GM18517 (cell line): ENCODE data around the gene KIAA1328.
"Not testable (repeated sequence)": the region's sequence is repeated elsewhere in the genome, so short reads cannot be mapped to it uniquely, and the experiment has no call there.

Experiments
- ATAC-seq: cut with Tn5 transposase; IDR thresholded peaks from one replicate; pipeline ENCODE4 v1.9.1; 2021; ENCODE audit warnings: mild to moderate bottlenecking, moderate library complexity; ENCODE audit not compliant: unreplicated experiment

Gene KIAA1328

DNA sequence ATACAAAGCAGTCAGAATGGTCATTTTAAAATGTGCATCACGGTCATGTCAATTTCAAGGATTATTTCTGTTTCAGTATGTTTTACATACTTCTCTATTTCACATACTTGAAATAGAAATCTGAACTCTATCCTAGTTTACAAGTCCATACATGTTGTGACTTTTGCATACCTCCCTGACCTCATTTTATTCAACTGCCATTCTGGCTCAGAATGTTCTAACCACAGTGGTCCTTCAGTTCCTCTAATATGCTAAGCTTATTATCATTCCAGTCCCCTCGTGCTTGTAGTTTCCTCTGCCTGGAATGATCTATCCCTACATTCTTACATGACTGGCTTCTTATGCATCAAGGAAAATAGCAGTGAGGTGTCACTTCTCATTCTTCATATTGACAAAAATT, 295.6 kb downstream of the KIAA1328 start:
- ATAC-seq: no peak

DNA sequence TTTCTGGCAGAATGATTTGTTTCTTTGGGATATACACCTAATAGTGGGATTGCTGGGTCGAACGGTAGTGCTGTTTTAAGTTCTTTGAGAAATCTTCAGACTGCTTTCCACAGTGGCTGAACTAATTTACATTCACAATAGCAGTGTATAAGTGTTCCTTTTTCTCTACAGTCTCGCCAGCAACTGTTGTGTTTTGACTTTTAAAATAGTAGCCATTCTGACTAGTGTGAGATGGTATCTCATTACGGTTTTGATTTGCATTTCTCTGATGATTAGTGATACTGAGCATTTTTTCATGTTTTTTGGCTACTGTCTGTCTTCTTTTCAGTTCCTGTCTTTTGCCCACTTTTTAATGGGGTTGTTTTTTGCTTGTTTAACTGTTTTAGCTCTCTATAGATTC, 306.2 kb downstream of the KIAA1328 start:
- no peak for ATAC-seq

DNA sequence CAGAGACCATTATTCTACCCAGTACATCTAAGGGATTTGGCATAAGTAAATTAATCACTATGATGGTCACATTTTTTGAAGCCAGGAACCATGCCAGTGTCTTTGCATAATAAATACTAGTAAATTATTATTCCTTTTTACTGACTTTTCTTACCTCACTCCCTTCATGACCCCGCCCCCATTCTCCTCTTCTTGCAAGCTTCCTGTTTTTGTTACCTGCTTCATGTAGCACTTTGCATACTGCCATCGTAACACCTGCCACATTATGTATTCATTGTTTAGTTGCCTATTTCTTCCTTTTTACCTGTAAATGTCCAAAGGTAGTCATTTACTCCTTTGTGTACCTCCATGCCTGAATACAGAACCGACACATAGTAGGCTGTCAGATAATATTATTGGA, 309.5 kb downstream of the KIAA1328 start:
- no peak for ATAC-seq

DNA sequence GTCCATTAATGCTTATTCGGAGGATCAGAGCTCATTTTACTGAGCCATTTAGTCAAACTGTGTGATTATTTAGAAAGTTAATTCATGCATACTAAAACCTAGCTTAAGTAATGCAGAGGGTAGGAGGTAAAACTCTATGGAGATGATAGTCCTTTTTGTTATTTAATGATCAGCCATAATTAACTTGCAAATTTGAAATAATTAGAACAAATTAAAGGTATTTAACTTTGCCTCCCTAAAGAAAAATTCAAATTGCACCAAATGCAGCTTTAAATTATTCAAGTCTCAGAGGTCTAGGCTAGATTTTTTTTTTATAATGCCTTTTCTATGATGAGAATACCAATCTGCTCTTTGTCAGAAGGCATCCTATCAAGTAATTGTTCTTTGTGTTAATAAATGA, 310.9 kb downstream of the KIAA1328 start:
- ATAC-seq: no peak

GRCh38 chr18:37144921-37145320, 316.0 kb downstream of the KIAA1328 start:
- ATAC-seq: no peak

DNA sequence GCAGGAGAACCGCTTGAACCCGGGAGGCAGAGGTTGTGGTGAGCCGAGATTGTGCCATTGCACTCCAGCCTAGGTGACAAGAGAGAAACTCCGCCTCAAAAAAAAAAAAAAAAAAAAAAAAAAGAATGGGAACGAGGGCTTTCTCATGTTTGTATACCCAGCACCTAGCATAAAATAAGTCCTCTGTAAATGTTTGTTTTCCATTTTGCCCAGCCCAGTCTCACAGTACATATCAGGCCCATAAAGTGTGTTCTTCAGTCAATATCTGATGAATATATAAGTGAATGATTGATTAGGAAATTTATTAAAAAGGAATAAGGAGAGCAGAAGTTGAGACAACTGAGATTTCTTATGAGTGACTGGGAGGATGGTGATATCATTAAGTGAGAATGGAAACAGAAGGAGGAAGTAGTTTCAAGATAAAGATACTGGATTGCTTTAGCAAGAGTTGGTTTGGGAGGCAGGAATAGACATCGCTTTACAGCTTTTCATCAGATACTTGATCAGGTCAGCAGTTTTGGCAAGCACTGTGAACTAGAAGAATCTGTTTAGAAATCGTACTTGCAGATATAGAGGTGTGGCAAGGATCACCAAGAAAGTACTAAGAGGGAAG, 327.5 kb downstream of the KIAA1328 start:
- ATAC-seq: no peak

GRCh38 chr18:37160038-37160820, 331.3 kb downstream of the KIAA1328 start:
- ATAC-seq: no peak

- ATAC-seq: no peak
Observed at GRCh38 chr18:37161491-37161890, 332.6 kb downstream of the KIAA1328 start.

DNA sequence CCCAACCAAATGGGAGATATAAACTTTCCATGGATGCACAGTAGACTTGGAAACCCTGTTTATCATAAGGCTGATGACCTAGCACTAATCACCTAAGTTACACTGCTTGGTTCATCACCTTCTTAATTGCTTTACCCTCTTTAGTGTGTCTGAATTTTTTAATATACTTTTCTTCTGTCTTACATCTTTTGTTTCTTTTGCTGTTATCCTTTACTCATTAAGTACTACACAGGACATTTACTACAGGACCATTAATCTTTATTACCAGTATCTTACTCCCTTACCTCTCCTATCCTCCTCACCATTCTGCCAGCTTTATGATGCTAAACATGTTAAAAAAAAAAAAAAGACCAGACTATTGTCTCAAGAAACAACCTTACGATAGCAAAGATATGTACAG, 333.6 kb downstream of the KIAA1328 start:
- no peak for ATAC-seq

DNA sequence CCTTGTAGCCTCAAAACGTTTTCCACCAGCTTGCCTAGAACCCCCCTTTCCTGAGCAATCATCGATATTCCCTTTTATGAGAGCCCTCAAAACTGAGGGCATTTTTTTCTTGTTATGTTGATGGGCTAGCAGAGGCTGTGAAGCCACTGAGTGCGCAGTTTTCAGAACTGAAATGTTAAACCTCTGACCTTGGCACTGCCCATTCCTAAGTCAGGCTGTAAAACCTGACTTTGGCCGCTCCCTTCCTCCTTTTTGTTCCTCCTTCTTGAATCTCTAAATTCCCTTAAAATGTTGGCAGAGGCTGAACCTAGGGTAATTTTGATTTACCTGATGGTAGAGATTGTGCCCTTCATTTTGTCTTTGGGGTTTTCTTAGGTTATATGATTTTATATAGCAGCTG, 334.2 kb downstream of the KIAA1328 start:
- no peak for ATAC-seq

- no peak for ATAC-seq
Observed at GRCh38 chr18:37166491-37166890, 337.6 kb downstream of the KIAA1328 start.

DNA sequence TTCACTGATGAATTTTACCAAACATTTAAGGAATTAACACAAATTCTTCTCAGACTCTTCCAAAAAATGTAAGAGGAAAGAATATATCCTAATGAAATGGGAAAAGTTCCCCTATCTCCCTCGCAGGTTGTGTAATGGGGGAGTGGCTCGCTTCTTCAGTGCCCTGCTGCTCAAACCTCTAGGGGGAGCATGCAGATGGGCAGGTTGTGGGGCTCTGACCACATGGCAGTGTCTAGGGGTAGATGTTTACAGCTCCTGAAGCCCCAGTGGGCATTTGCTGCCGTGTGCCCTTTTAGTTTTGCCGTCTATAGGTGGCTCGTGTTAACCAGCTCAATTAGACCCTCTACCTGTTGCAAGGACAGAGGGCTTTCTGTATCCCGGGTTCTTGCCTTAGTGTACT, 338.0 kb downstream of the KIAA1328 start:
- not testable (repeated sequence) for ATAC-seq

GRCh38 chr18:37170984-37171383, 342.1 kb downstream of the KIAA1328 start:
- ATAC-seq: no peak

DNA sequence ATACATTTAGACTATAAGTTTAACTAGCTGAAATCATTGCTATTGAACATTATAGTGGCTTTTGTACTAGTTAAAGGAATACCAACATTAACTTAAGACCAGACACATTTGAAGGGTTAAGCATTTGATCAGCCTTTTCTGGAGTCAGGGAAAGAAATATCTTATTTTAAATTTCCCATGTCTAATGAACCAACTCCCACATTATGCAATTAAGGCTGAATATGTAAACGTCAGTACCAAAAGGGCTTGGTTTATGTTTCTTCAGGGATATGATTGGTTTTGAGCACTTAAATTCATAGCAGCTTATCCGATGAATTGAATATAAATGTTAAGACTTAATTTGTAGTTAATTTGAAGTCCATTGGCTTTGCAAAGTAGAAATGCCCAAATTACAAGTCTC, 344.5 kb downstream of the KIAA1328 start:
- no peak for ATAC-seq

DNA sequence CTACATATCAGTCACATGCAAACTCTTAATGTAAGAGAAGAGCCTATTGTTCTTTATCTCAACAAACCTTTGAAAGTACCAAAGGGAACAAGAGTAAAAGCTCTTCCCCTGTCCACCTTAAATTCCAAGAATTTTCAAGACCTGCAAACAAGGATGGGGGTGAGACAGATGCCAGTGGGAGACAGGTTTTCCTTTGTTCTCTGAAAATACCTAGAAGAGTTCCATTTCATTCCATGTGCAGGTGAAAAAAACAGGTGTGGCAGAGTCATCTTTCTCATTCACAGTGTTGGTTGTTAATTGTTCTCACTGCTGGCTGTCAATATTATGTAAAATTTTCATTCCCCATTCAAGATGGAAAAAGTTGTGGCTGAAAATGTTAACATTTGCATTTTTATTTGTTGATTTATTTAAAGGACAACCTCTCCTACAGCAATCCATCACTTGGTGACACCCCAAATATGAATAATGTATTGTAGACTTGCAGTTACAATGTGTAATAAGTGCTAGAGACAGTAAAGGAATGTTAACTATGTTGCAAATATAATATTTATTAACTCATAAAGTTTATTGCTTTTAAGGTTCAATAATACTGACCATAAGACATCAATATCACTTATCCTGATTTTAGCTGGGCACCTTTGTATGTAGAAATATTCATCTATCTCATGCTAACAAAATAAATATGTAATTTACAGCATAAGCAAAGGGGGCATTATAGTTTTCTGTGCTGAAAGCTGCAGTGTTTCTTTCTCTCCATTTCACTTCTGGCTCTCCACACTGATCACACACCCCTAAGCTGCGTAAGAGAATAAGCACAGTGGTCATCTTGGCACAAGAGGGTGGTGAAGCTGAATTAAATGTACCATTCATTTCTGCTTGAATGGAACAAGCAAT, 347.0 kb downstream of the KIAA1328 start:
- no peak for ATAC-seq

GRCh38 chr18:37176621-37176934, 347.7 kb downstream of the KIAA1328 start:
- no peak for ATAC-seq

DNA sequence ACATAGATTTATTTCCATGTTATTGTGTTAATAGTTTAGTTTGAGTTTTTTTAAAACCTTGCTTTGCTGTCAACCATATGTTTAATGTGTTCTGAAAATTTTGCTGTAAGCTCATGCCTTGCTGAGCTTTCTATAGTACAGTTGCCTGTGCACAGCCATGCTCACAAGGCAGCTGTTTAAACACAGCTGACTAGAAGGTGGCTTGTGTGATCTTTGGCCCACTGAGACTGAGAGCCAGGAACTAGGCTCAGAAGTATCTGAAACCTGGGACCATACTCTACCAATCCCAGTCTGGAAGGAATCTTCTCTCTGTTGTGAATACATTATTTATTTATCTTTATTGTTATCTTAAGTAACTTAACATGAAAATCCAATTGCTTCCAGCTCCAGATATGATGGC, 350.5 kb downstream of the KIAA1328 start:
- ATAC-seq: no peak

- no peak for ATAC-seq
Observed at GRCh38 chr18:37180086-37180485, 351.2 kb downstream of the KIAA1328 start.

DNA sequence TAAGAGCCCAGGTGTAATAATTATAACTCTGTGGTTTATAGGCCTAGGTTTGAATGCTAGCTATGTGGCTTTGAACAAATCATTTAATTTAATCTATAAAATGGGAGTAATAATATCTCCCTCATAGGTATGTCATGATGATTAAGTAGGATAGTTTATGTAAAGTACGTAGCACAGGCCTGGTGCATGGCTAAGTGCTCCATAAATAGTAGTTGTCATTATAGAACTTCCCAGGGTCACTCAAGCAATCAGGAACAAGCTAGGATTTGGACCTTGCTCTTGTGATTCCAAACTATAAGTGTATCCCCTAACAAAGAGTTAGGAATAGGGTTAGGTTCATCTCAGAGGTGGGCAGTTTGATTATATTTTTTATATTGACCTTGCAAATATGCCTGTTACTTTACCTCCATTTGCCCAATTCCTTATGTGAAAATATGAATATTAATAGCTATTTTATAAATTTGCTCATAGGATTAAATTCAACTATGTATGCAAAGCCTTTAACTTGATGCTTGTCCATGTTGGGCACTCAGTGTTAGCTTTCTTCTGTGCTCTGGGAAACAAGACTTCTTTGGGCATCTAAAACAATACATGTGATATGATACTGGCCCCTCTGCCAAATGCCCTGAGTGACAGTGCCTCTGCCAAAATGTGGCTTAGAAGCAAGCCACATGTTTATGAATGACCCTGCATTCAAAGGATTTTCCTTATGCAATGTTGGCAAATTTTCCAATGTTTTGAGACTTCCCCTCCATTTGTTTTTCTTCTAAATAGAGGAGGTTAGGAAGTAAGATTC, 353.6 kb downstream of the KIAA1328 start:
- no peak for ATAC-seq

GRCh38 chr18:37184209-37184868, 355.4 kb downstream of the KIAA1328 start:
- no peak for ATAC-seq
